Naive thymus-derived CD4-positive, alpha-beta T cell (primary cell): Measurements from ENCODE around the gene MAPKAP1. TPM values are rescaled to one million over a fixed set of nuclear protein-coding genes. Genes with fewer than 3 reads are reported as not detected.

Experiments
- ATAC-seq: fragments of 150-1000 bp; cut with Tn5 transposase; 2 replicates; pipeline ENCODE4 v1.10.0; 2021; ENCODE audit warnings: mild to moderate bottlenecking, moderate library complexity
- CTCF ChIA-PET: fragments of 350-600 bp; sonication (Branson Sonifier 250); formaldehyde crosslinking; loops from one replicate; lab custom pipeline; 2021; ENCODE audit warnings: antibody characterized with exemption; lab: Charles Lee
- POLR2A ChIA-PET: fragments of 350-600 bp; sonication (Branson Sonifier 250); formaldehyde crosslinking; loops from one replicate; lab custom pipeline; 2021; ENCODE audit warnings: antibody characterized with exemption, inconsistent platforms; lab: Charles Lee
- DNase-seq, 9 donors: peaks; one replicate each; pipeline versions ENCODE4 v3.0.0 to v3.0.0-alpha.2; 2020 to 2022; ENCODE audit warnings: mixed read lengths in 1 of 9
- H3K27ac ChIP-seq: one replicate; pipeline ENCODE4 v1.7.0; 2013; ENCODE audit warnings: mild to moderate bottlenecking, low read depth, low read length, moderate library complexity
- H3K27me3 ChIP-seq, 2 donors: one replicate each; pipeline ENCODE4 v1.7.0; 2013; ENCODE audit warnings: low read length in 2 of 2, mild to moderate bottlenecking in 2 of 2, moderate library complexity in 2 of 2; ENCODE audit not compliant: control insufficient read depth in 2 of 2, insufficient read depth in 2 of 2
- H3K36me3 ChIP-seq, 3 experiments: 1 replicate in 2 of 3; 2 replicates in 1 of 3; pipeline ENCODE4 v1.7.0; 2013; ENCODE audit warnings: low read length in 3 of 3, mild to moderate bottlenecking in 3 of 3, moderate library complexity in 1 of 3; ENCODE audit not compliant: insufficient read depth in 3 of 3, control insufficient read depth in 2 of 3
- H3K4me1 ChIP-seq, 2 donors: one replicate each; pipeline ENCODE4 v1.7.0; 2013; ENCODE audit warnings: low read length in 2 of 2, mild to moderate bottlenecking in 2 of 2, moderate library complexity in 1 of 2; ENCODE audit not compliant: control insufficient read depth in 2 of 2, insufficient read depth in 2 of 2
- H3K4me3 ChIP-seq: 2 replicates; pipeline ENCODE4 v1.7.0; 2013; ENCODE audit warnings: mild to moderate bottlenecking, low read length
- H3K9me3 ChIP-seq, 3 experiments: 1 replicate in 2 of 3; 2 replicates in 1 of 3; pipeline ENCODE4 v1.7.0; 2013; ENCODE audit warnings: low read length in 3 of 3; ENCODE audit not compliant: control insufficient read depth in 2 of 3
- H3K27ac Mint-ChIP-seq, 9 donors: one replicate each; pipeline ENCODE4 v1.8.0; 2020 to 2022; ENCODE audit warnings: mixed read lengths in 9 of 9, mild to moderate bottlenecking in 8 of 9, moderate library complexity in 5 of 9, inconsistent platforms in 2 of 9
- H3K27me3 Mint-ChIP-seq, 5 donors: one replicate each; pipeline ENCODE4 v1.8.0; 2021 to 2022; ENCODE audit warnings: mixed read lengths in 5 of 5, mild to moderate bottlenecking in 1 of 5
- H3K36me3 Mint-ChIP-seq, 5 donors: one replicate each; pipeline ENCODE4 v1.8.0; 2020 to 2022; ENCODE audit warnings: mixed read lengths in 5 of 5, mild to moderate bottlenecking in 3 of 5, inconsistent platforms in 1 of 5
- H3K4me1 Mint-ChIP-seq, 7 donors: one replicate each; pipeline ENCODE4 v1.8.0; 2020 to 2022; ENCODE audit warnings: mixed read lengths in 7 of 7, mild to moderate bottlenecking in 3 of 7, inconsistent platforms in 1 of 7
- H3K4me3 Mint-ChIP-seq, 10 donors: one replicate each; pipeline ENCODE4 v1.8.0; 2020 to 2022; ENCODE audit warnings: mild to moderate bottlenecking in 10 of 10, mixed read lengths in 10 of 10, moderate library complexity in 6 of 10, inconsistent platforms in 2 of 10
- H3K9me3 Mint-ChIP-seq, 11 donors: one replicate each; pipeline ENCODE4 v1.8.0; 2020 to 2022; ENCODE audit warnings: mixed read lengths in 11 of 11, mild to moderate bottlenecking in 4 of 11, inconsistent platforms in 1 of 11, moderate library complexity in 1 of 11
- intact Hi-C, 2 donors: fragments of 100-400 bp; cut with micrococcal nuclease; formaldehyde crosslinking; loops; one replicate each; pipeline ENCODE4 v1.15.1; 2023
- polyA plus RNA-seq, 2 donors: library from polyadenylated mRNA; unstranded; fragments of 300-500 nt; fragmentation: Illumina TruSeq; gene quantifications; one replicate each; pipeline ENCODE4 v1.2.3, GENCODE V29; 2021
- total RNA-seq, 6 experiments: library from RNA in 5 of 6; stranded (reverse) in 5 of 6; gene quantifications; 1 replicate in 5 of 6; 2 replicates in 1 of 6; pipeline ENCODE4 v1.2.3 and lab custom pipeline; 2021 to 2026

Gene MAPKAP1
- total and polyA plus RNA-seq, 7 experiments from 2014 or later, result 41.3 to 73.6 (median 55.8) TPM

GRCh38 chr9:125460883-125461635 is 245.9 kb downstream of the MAPKAP1 start:
- H3K9me3 Mint-ChIP-seq, result peaks cover 3 to 26% (median 11%) of the 10 kb centered on the region in 11 donors
- ATAC-seq (no peak), DNase-seq (no peak)
- no peaks in the 10 kb centered on the region for H3K4me1 ChIP-seq
- no peaks in the 10 kb centered on the region for H3K27me3 Mint-ChIP-seq
- H3K36me3 Mint-ChIP-seq, result peaks cover 19 to 64% (median 52%) of the 10 kb centered on the region in 5 donors
- peaks cover 0 to 32% (median 0%) of the 10 kb centered on the region in 3 experiments for H3K36me3 ChIP-seq
- ChIA-PET POLR2A (no interaction called here), CTCF (no interaction called here)
- H3K4me3 ChIP-seq, result no peak overlapping the region
- peak overlapping the region in 1 of 9 donors; percentile 38 for H3K27ac Mint-ChIP-seq
- intact Hi-C loops, result no loop called here
- H3K4me3 Mint-ChIP-seq, result no peak overlapping the region
- H3K27ac ChIP-seq, result no peak overlapping the region
- H3K27me3 ChIP-seq, result no peaks in the 10 kb centered on the region
- H3K9me3 ChIP-seq, result peaks cover 0 to 3% (median 0%) of the 10 kb centered on the region in 3 experiments
- H3K4me1 Mint-ChIP-seq, result no peaks in the 10 kb centered on the region

- ChIA-PET POLR2A (no interaction called here), CTCF (no interaction called here)
- no peak overlapping the region for H3K4me3 Mint-ChIP-seq
- H3K4me1 ChIP-seq, result no peaks in the 10 kb centered on the region
- no peaks in the 10 kb centered on the region for H3K4me1 Mint-ChIP-seq
- intact Hi-C loops, result no loop called here
- peaks cover 0 to 3% (median 0%) of the 10 kb centered on the region in 3 experiments for H3K9me3 ChIP-seq
- H3K4me3 ChIP-seq, result no peak overlapping the region
- DNase-seq (no peak), ATAC-seq (no peak)
- H3K27ac ChIP-seq, result no peak overlapping the region
- H3K27me3 ChIP-seq, result no peaks in the 10 kb centered on the region
- peaks cover 3 to 26% (median 11%) of the 10 kb centered on the region in 11 donors for H3K9me3 Mint-ChIP-seq
- H3K27me3 Mint-ChIP-seq, result no peaks in the 10 kb centered on the region
- peaks cover 19 to 69% (median 54%) of the 10 kb centered on the region in 5 donors for H3K36me3 Mint-ChIP-seq
- H3K36me3 ChIP-seq, result peaks cover 0 to 26% (median 0%) of the 10 kb centered on the region in 3 experiments
- no peak overlapping the region for H3K27ac Mint-ChIP-seq
Measured at GRCh38 chr9:125460346-125460745, 246.7 kb downstream of the MAPKAP1 start.

GRCh38 chr9:125457357-125457756 is 249.7 kb downstream of the MAPKAP1 start:
- CTCF ChIA-PET, result no interaction called here
- peaks cover 0 to 23% (median 0%) of the 10 kb centered on the region in 3 experiments for H3K36me3 ChIP-seq
- POLR2A ChIA-PET, result no interaction called here

GRCh38 chr9:125455876-125456275 is 251.1 kb downstream of the MAPKAP1 start:
- Histone ChIP-seq H3K27ac (no peak overlapping the region), H3K36me3 (peaks cover 0 to 12% (median 0%) of the 10 kb centered on the region in 3 experiments), H3K9me3 (peaks cover 0 to 3% (median 0%) of the 10 kb centered on the region in 3 experiments), H3K27me3 (no peaks in the 10 kb centered on the region), H3K4me3 (no peak overlapping the region), H3K4me1 (no peaks in the 10 kb centered on the region)
- Mint-ChIP-seq H3K4me1 (peaks cover 0 to 10% (median 0%) of the 10 kb centered on the region in 7 donors), H3K27ac (no peak overlapping the region), H3K9me3 (peaks cover 3 to 22% (median 11%) of the 10 kb centered on the region in 11 donors), H3K36me3 (peaks cover 11 to 65% (median 43%) of the 10 kb centered on the region in 5 donors), H3K27me3 (no peaks in the 10 kb centered on the region), H3K4me3 (no peak overlapping the region)
- POLR2A ChIA-PET, result no interaction called here
- CTCF ChIA-PET, result no interaction called here
- intact Hi-C loops, result no loop called here
- DNase-seq (no peak), ATAC-seq (no peak)

More at GRCh38 chr9:125457357-125457756, 249.7 kb downstream of the MAPKAP1 start:
- H3K27ac ChIP-seq, result no peak overlapping the region
- DNase-seq (no peak), ATAC-seq (no peak)
- Mint-ChIP-seq H3K4me3 (no peak overlapping the region), H3K27ac (no peak overlapping the region), H3K9me3 (peaks cover 3 to 26% (median 11%) of the 10 kb centered on the region in 11 donors), H3K4me1 (no peaks in the 10 kb centered on the region), H3K36me3 (peaks cover 13 to 68% (median 50%) of the 10 kb centered on the region in 5 donors), H3K27me3 (no peaks in the 10 kb centered on the region)
- peaks cover 0 to 3% (median 0%) of the 10 kb centered on the region in 3 experiments for H3K9me3 ChIP-seq
- intact Hi-C loops, result no loop called here
- H3K4me1 ChIP-seq, result no peaks in the 10 kb centered on the region
- H3K27me3 ChIP-seq, result no peaks in the 10 kb centered on the region
- H3K4me3 ChIP-seq, result no peak overlapping the region

GRCh38 chr9:125455132-125455531 is 251.9 kb downstream of the MAPKAP1 start:
- Histone ChIP-seq H3K4me1 (no peaks in the 10 kb centered on the region), H3K36me3 (peaks cover 0 to 6% (median 0%) of the 10 kb centered on the region in 3 experiments), H3K9me3 (peaks cover 0 to 3% (median 0%) of the 10 kb centered on the region in 3 experiments), H3K4me3 (no peak overlapping the region), H3K27me3 (no peaks in the 10 kb centered on the region), H3K27ac (no peak overlapping the region)
- ChIA-PET CTCF (no interaction called here), POLR2A (no interaction called here)
- intact Hi-C loops, result no loop called here
- Mint-ChIP-seq H3K9me3 (peaks cover 3 to 19% (median 11%) of the 10 kb centered on the region in 11 donors), H3K36me3 (peaks cover 11 to 57% (median 37%) of the 10 kb centered on the region in 5 donors), H3K27ac (no peak overlapping the region), H3K4me1 (peaks cover 0 to 12% (median 0%) of the 10 kb centered on the region in 7 donors), H3K4me3 (no peak overlapping the region), H3K27me3 (no peaks in the 10 kb centered on the region)
- no peak for DNase-seq
- no peak for ATAC-seq

GRCh38 chr9:125447202-125447802 is 259.7 kb downstream of the MAPKAP1 start:
- Histone ChIP-seq H3K9me3 (no peaks in the 10 kb centered on the region), H3K36me3 (peaks cover 0 to 20% (median 0%) of the 10 kb centered on the region in 3 experiments), H3K27me3 (no peaks in the 10 kb centered on the region), H3K4me3 (no peak overlapping the region), H3K4me1 (no peaks in the 10 kb centered on the region), H3K27ac (no peak overlapping the region)
- intact Hi-C loops, result no loop called here
- H3K9me3 Mint-ChIP-seq, result peaks cover 0 to 2% (median 0%) of the 10 kb centered on the region in 11 donors
- ChIA-PET CTCF (no interaction called here), POLR2A (no interaction called here)
- ATAC-seq (no peak), DNase-seq (no peak)
- no peaks in the 10 kb centered on the region for H3K27me3 Mint-ChIP-seq
- peaks cover 5 to 43% (median 12%) of the 10 kb centered on the region in 5 donors for H3K36me3 Mint-ChIP-seq
- H3K27ac Mint-ChIP-seq, result peak overlapping the region in 1 of 9 donors; percentile 16
- no peak overlapping the region for H3K4me3 Mint-ChIP-seq
- peaks cover 0 to 12% (median 2%) of the 10 kb centered on the region in 7 donors for H3K4me1 Mint-ChIP-seq
